ENCODE measurements around the gene CSRP1. TPM values are rescaled to one million over a fixed set of nuclear protein-coding genes. Genes with fewer than 3 reads are reported as not detected.

CSRP1 gene
- 253 and 433 TPM in 2 replicates for total RNA-seq

GRCh38 chr1:201506557-201507359 is at the start of gene CSRP1:
Gene CSRP1 (minus strand): TSS chr1:201507123. CDS start chr1:201496303, 10,820 bp downstream.

GRCh38 chr1:201538612-201539551 is 32.0 kb upstream of the CSRP1 start, which contains the start of gene NAV1:
Gene NAV1 (plus strand): TSS chr1:201539127. CDS start chr1:201622885, 83,758 bp downstream.

GRCh38 chr1:201468844-201469644 is 37.9 kb downstream of the CSRP1 start, which contains the start of gene PHLDA3:
Gene PHLDA3 (minus strand): TSS chr1:201469188. CDS start chr1:201468786, 402 bp downstream.

Other genes starting within 250 kb of the CSRP1 start
- gene PKP1, start 223.6 kb downstream of the CSRP1 start, total RNA-seq: 0.16 and 0.34 TPM in 2 replicates
- not detected in 2 replicates for gene TNNT2, start 129.4 kb downstream of the CSRP1 start, total RNA-seq
- gene LAD1, start 107.8 kb downstream of the CSRP1 start, total RNA-seq: 0.26 TPM in 1 of 2 replicates, not detected in the other
- gene TNNI1, start 85.4 kb downstream of the CSRP1 start, total RNA-seq: 0.16 TPM in 1 of 2 replicates, not detected in the other
- 120 and 177 TPM in 2 replicates for gene PHLDA3, start 37.9 kb downstream of the CSRP1 start, total RNA-seq
- gene NAV1, start 32.0 kb upstream of the CSRP1 start, total RNA-seq: 11.2 and 14.3 TPM in 2 replicates